D721Med (cell line): ENCODE results near the gene TMEM187.

ENCODE experiments used
- DNase-seq: peaks from one replicate; pipeline ENCODE4 v3.0.0; 2011; ENCODE audit warnings: low spot score; ENCODE audit not compliant: insufficient read length
- FAIRE-seq: peaks from 2 replicates; lab custom pipeline; 2011; peaks lifted over from hg19 to GRCh38; lab: Jason Lieb, UNC
- CTCF ChIP-seq: IDR thresholded peaks from 2 replicates; pipeline ENCODE4 v1.5.1; 2012; ENCODE audit warnings: mild to moderate bottlenecking, control low read depth; ENCODE audit not compliant: insufficient read depth; ENCODE audit errors: missing control alignments

The TMEM187 gene

GRCh38 chrX:153963546-153963945 is 9.0 kb upstream of the TMEM187 start:
- no peak for TF ChIP-seq CTCF
- no peak for FAIRE-seq
- no peak for DNase-seq

- FAIRE-seq: no peak
- no peak for TF ChIP-seq CTCF
- no peak for DNase-seq
These were observed 8.4 kb upstream of the TMEM187 start for GRCh38 chrX:153964105-153964504.

DNA sequence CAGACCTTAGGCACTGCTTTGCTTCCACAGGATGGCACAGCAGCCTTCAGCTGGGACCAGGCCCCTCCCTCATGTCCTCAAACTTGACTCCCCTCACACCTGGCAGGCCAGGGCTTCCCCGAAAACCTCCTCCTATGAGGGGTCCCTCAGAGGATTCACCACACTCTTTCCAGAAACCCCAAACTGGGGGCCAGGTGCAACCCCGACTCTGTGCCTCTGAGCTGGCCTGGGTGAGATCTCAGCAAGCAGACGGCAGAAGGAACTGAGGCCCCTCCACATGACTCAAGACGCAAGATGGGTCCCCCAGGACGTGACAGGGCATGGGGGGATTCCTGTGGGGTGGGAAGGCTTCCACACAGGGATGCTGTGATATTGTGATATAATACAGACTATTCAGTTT is 7.1 kb upstream of the TMEM187 start:
- no peak for DNase-seq
- no peak for TF ChIP-seq CTCF
- FAIRE-seq: no peak

DNA sequence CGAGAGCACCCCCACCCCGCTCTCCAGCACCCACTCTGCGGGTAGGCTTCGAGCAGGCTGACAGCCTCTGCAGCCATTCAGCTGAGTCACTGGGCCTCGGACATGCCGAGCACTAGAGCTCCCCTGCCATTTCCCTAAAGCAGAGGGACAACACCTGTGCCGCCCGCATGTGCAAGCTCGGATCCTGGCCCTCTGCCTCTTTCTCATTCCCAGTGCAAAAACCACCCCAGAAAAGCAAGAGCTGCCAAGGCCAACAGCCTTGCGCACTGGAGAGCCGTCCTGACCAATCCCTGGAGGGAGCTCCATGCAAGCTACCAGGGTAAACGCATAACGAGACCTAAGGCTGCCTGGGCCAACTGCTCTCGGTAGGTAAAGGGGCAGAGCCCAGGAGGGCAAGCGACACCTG is 6.3 kb upstream of the TMEM187 start:
- FAIRE-seq (no peak), DNase-seq (no peak)
- no peak for TF ChIP-seq CTCF

- DNase-seq (no peak), FAIRE-seq (no peak)
- no peak for TF ChIP-seq CTCF
These were observed 5.6 kb upstream of the TMEM187 start for GRCh38 chrX:153966841-153967535.

DNA sequence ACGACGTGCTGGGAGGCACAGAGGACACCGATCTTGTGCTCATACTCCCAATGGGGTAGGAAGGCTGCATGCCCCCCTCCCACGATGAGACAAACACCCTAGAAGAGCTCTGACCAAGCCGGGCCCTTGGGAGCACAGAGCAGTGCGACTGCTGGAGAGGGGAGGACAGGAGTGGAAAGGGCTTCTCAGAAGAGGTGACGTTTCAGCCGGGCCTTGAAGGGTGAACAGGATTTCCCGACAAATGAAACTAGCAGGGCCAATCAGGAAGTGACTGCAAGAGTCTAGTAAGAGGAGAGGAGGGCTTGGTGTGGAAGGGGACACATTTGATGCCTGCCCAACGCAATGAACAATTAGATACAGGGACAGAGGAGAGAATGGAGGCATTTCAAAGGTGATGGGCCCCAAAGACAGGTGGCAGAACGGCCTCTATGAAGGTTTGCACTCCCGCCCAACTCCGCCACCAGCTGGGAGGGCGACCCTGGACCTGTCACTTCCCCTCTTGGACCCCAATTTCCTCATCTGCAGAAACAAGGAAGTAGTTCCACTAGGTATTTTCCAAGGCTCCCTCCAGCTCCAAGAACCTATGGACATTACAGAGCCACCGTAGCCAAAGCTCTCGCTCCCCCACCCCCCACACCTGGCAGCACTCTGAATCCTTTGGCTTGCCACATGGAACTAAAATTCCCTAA is 4.9 kb upstream of the TMEM187 start:
- no peak for FAIRE-seq
- no peak for TF ChIP-seq CTCF
- DNase-seq: no peak

DNA sequence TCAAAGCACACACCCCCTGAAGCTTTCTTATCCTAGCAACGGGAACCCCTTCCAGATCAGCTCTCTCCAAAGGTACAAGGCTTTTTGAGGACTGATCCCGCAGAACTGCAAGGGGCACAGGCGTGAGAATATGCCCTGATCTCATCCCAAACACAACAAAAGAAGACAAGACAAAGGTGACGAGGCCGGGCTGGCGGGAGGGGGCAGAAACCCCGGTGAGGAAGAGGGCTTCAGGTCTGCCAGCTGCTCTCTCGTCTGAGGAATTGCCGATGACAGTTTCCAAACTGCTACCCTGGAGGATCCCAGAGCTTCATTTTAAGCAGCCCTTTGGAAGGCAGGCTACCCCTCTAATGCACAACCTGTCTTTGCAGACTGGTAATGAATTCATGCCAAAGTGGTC is 4.3 kb upstream of the TMEM187 start:
- FAIRE-seq (no peak), DNase-seq (no peak)
- TF ChIP-seq CTCF: no peak
